HEK293 (cell line): ENCODE results near the gene CEACAM1.

Experiments used
- ZNF10 ChIP-seq: fragments of 450-650 bp; formaldehyde crosslinking; IDR thresholded peaks from 2 replicates; pipeline ENCODE4 v1.5.1; 2017; ENCODE audit warnings: missing biosample characterization, missing genetic modification characterization
- ZNF24 ChIP-seq: fragments of 450-650 bp; formaldehyde crosslinking; IDR thresholded peaks from 2 replicates; pipeline ENCODE4 v1.5.1; 2016; ENCODE audit warnings: missing biosample characterization, missing genetic modification characterization
- ZNF248 ChIP-seq: fragments of 450-650 bp; formaldehyde crosslinking; IDR thresholded peaks from 2 replicates; pipeline ENCODE4 v1.5.1; 2017; ENCODE audit warnings: missing biosample characterization, missing genetic modification characterization
- ZNF324 ChIP-seq: fragments of 450-650 bp; formaldehyde crosslinking; IDR thresholded peaks from 2 replicates; pipeline ENCODE4 v1.5.1; 2016; ENCODE audit warnings: missing biosample characterization, missing genetic modification characterization
- ZNF561 ChIP-seq: fragments of 450-650 bp; IDR thresholded peaks from 2 replicates; pipeline ENCODE4 v1.5.1; 2018; ENCODE audit warnings: missing biosample characterization, missing genetic modification characterization, borderline replicate concordance
- ZNF785 ChIP-seq: fragments of 450-650 bp; formaldehyde crosslinking; IDR thresholded peaks from 2 replicates; pipeline ENCODE4 v1.5.1; 2016; ENCODE audit warnings: missing biosample characterization, missing genetic modification characterization
- ZSCAN16 ChIP-seq: fragments of 450-650 bp; formaldehyde crosslinking; IDR thresholded peaks from 2 replicates; pipeline ENCODE4 v1.5.1; 2016; ENCODE audit warnings: missing biosample characterization, missing genetic modification characterization
- TF ChIP-seq, protein P1 (sequence below): fragments of 450-650 bp; formaldehyde crosslinking; IDR thresholded peaks from 2 replicates; pipeline ENCODE4 v1.5.1; 2016; ENCODE audit warnings: missing biosample characterization, missing genetic modification characterization
- TF ChIP-seq, protein P2 (sequence below): fragments of 450-650 bp; formaldehyde crosslinking; IDR thresholded peaks from 2 replicates; pipeline ENCODE4 v1.5.1; 2017; ENCODE audit warnings: missing biosample characterization, missing genetic modification characterization

DNA sequence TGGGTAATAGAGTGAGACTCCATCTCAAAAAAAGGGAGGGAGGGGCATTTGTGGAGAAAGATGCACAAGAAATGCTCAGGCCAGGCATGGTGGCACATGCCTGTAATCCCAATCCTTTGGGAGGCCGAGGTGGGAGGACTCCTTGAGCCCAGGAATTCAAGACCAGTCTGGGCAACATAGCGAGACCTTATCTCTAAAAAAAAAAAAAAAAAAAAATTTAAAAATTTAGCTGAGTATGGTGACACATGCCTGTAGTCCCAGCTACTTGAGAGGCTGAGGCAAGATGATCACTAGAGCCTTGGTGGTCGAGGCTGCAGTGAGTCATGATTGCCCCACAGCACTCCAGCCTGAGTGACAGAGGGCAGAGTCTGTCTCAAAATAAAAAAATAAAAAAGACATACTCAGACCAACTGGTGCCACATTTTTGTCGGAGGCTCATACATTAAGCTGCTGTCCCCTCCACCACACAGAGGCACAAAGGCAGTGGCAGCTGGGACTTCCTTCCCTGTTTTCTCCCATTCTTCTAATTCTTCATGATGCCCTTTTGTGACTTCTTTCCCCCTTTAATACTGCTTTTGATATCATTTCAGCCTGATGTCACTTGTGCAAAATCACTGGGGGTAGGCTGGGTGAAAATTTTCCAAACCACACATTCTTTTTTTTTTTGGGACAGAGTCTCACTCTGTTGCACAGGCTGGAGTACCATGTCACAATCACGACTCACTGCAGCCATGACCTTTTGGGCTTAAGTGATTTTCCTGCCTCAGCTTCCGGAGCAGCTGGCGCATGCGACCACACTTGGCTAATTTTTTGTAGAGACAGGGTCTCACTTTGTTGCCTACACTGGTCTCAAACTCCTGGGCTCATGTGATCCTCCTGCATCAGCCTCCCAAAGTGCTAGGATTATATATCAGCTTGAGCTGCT lies 58.7 kb downstream of the CEACAM1 start:
- TF ChIP-seq ZNF324 (tag by site-specific recombination) (no peak), ZNF561 (no peak), ZNF248 (tag by site-specific recombination) (no peak), ZNF785 (no peak), ZSCAN16 (tag by site-specific recombination) (no peak), ZNF10 (no peak), ZNF24 (tag by site-specific recombination) (0 out of 2 replicates have a peak, but pooled peaks have one; percentile 21)
- TF ChIP-seq, protein P1, sequence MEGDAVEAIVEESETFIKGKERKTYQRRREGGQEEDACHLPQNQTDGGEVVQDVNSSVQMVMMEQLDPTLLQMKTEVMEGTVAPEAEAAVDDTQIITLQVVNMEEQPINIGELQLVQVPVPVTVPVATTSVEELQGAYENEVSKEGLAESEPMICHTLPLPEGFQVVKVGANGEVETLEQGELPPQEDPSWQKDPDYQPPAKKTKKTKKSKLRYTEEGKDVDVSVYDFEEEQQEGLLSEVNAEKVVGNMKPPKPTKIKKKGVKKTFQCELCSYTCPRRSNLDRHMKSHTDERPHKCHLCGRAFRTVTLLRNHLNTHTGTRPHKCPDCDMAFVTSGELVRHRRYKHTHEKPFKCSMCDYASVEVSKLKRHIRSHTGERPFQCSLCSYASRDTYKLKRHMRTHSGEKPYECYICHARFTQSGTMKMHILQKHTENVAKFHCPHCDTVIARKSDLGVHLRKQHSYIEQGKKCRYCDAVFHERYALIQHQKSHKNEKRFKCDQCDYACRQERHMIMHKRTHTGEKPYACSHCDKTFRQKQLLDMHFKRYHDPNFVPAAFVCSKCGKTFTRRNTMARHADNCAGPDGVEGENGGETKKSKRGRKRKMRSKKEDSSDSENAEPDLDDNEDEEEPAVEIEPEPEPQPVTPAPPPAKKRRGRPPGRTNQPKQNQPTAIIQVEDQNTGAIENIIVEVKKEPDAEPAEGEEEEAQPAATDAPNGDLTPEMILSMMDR = no peak
- TF ChIP-seq, protein P2, sequence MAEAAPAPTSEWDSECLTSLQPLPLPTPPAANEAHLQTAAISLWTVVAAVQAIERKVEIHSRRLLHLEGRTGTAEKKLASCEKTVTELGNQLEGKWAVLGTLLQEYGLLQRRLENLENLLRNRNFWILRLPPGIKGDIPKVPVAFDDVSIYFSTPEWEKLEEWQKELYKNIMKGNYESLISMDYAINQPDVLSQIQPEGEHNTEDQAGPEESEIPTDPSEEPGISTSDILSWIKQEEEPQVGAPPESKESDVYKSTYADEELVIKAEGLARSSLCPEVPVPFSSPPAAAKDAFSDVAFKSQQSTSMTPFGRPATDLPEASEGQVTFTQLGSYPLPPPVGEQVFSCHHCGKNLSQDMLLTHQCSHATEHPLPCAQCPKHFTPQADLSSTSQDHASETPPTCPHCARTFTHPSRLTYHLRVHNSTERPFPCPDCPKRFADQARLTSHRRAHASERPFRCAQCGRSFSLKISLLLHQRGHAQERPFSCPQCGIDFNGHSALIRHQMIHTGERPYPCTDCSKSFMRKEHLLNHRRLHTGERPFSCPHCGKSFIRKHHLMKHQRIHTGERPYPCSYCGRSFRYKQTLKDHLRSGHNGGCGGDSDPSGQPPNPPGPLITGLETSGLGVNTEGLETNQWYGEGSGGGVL = no peak
